A673 (cell line): Measurements from ENCODE around the gene RALGAPA2.

Source experiments
- CTCF ChIP-seq: fragments of 300-800, 200-600 bp; sonication (generic); conservative IDR thresholded peaks from 2 replicates; pipeline ENCODE4 v1.5.1; 2017; ENCODE audit warnings: low read depth, mild to moderate bottlenecking, antibody characterized with exemption, low read length, moderate library complexity, mixed read lengths
- EZH2 ChIP-seq: fragments of 200-600 bp; sonication (generic); IDR thresholded peaks from 2 replicates; pipeline ENCODE4 v1.6.1; 2017; ENCODE audit warnings: borderline replicate concordance, low read depth, mild to moderate bottlenecking, mixed read lengths, antibody characterized with exemption, low read length; ENCODE audit not compliant: poor library complexity, severe bottlenecking

- no peak for TF ChIP-seq CTCF
- TF ChIP-seq EZH2, result no peak
These were observed 254.9 kb downstream of the RALGAPA2 start for GRCh38 chr20:20457392-20458126.
